Suprapubic skin (tissue), 4 donors: Measurements from ENCODE around the gene RALB. TPM values are rescaled to one million over a fixed set of nuclear protein-coding genes. Genes with fewer than 3 reads are reported as not detected.

Experiments
- DNase-seq, 2 donors: peaks; one replicate each; pipeline ENCODE4 v3.0.0-alpha.2; 2019; ENCODE audit warnings: low spot score in 2 of 2
- H3K27ac ChIP-seq: fragments of 200-600 bp; sonication (generic); one replicate; pipeline ENCODE4 v1.5.1; 2019
- H3K27me3 ChIP-seq: fragments of 200-600 bp; sonication (generic); one replicate; pipeline ENCODE4 v1.5.1; 2019
- H3K36me3 ChIP-seq: fragments of 200-600 bp; sonication (generic); one replicate; pipeline ENCODE4 v1.5.1; 2019
- H3K4me1 ChIP-seq: fragments of 200-600 bp; sonication (generic); one replicate; pipeline ENCODE4 v1.5.1; 2019
- H3K4me3 ChIP-seq: fragments of 200-600 bp; sonication (generic); one replicate; pipeline ENCODE4 v1.5.1; 2019; ENCODE audit warnings: mild to moderate bottlenecking
- H3K9me3 ChIP-seq: fragments of 200-600 bp; sonication (generic); one replicate; pipeline ENCODE4 v1.5.1; 2019
- EP300 ChIP-seq: sonication (generic); formaldehyde crosslinking; IDR thresholded peaks from one replicate; pipeline ENCODE4 v1.6.1; 2017; ENCODE audit warnings: antibody characterized with exemption
- POLR2A ChIP-seq, 2 donors: fragments of 450-650 bp; IDR thresholded peaks; one replicate each; pipeline ENCODE4 v1.6.1; 2017; ENCODE audit warnings: antibody characterized with exemption in 2 of 2, mild to moderate bottlenecking in 2 of 2, moderate library complexity in 2 of 2
- POLR2AphosphoS5 ChIP-seq, 3 donors: sonication (generic); formaldehyde crosslinking; IDR thresholded peaks; one replicate each; pipeline ENCODE4 v1.6.1; 2017; ENCODE audit warnings: antibody characterized with exemption in 3 of 3
- WGBS: methylation state at CpG from one replicate; pipeline ENCODE4 v1.1.5; 2018; 5-methylcytosine and 5-hydroxymethylcytosine counted together
- total RNA-seq, 4 donors: library from RNA; depleted of rRNA; stranded (reverse); fragments of >200 nt; gene quantifications; one replicate each; pipeline ENCODE4 v1.1.0, GENCODE V29; 2016
- TF ChIP-seq, protein P1 (sequence below), 2 donors: fragments of 200-600 bp in 1 of 2; fragments of 450-650 bp in 1 of 2; sonication (generic) in 1 of 2; IDR thresholded peaks; one replicate each; pipeline ENCODE4 v1.5.1; 2016 to 2019; ENCODE audit warnings: antibody characterized with exemption in 2 of 2, mild to moderate bottlenecking in 1 of 2, moderate library complexity in 1 of 2

The RALB gene
- total RNA-seq, 4 donors from 2014 or later, result 21.3 to 37.0 (median 30.5) TPM

DNA sequence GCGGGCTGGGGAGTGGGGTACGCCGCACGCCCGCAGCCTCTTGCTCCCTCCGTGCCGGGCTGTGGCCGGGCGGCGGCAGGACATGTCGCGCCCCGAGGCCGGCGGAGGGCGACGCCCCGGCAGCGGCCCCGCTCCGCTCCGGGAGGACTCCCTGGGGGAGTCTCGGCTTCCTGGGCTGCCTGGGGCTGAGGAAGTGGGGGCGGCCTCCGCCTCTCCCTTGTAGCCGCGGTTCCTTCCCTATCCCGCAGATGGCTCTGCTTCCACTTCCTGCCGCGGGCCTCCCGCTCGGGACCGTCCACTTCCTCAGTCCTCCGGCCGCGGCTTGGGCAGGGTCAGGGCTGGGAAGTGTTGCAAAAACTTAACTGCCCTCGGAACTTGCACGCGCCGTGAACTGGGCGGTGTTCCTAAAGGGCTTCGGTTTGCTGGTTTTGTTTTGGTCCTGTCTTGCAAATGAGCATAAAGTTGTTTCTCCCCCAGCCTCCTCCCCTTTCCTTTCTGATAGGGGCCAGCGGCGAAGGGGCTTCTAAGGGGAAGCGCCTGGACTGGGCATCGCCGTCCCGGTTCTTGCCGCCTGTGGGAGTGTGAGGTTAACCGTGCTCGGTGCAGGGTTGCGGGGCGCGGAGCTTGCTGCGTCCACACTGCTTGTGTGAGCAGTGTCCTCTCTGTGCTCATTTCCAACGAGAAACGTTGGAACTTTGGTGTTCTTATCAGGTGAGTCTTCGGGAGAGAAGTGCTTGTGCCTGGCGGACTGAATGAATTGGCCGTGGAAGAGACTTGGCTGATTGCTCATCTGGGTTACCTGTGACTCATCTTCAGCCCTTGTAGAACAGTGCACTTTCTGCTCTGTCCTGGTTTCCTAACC is 600 bp downstream of the RALB start:
- TF ChIP-seq POLR2A (IDR thresholded peaks at IDR 0.05), result no peak
- TF ChIP-seq, protein P1, sequence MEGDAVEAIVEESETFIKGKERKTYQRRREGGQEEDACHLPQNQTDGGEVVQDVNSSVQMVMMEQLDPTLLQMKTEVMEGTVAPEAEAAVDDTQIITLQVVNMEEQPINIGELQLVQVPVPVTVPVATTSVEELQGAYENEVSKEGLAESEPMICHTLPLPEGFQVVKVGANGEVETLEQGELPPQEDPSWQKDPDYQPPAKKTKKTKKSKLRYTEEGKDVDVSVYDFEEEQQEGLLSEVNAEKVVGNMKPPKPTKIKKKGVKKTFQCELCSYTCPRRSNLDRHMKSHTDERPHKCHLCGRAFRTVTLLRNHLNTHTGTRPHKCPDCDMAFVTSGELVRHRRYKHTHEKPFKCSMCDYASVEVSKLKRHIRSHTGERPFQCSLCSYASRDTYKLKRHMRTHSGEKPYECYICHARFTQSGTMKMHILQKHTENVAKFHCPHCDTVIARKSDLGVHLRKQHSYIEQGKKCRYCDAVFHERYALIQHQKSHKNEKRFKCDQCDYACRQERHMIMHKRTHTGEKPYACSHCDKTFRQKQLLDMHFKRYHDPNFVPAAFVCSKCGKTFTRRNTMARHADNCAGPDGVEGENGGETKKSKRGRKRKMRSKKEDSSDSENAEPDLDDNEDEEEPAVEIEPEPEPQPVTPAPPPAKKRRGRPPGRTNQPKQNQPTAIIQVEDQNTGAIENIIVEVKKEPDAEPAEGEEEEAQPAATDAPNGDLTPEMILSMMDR (IDR thresholded peaks at IDR 0.05), result peak in 1 of 2 donors; percentile 47
- TF ChIP-seq POLR2AphosphoS5 (IDR thresholded peaks at IDR 0.05), result peak in 1 of 3 donors; percentile 47
- TF ChIP-seq EP300, result no peak
- peak; percentile 92 to 95 for DNase-seq
- H3K9me3 ChIP-seq, result no peaks in the 10 kb centered on the region
- H3K4me1 ChIP-seq, result peaks cover 47% of the 10 kb centered on the region
- H3K36me3 ChIP-seq, result no peaks in the 10 kb centered on the region
- H3K27ac ChIP-seq, result peak overlapping the region; percentile 97
- H3K4me3 ChIP-seq, result peak overlapping the region; percentile 99
- H3K27me3 ChIP-seq, result no peaks in the 10 kb centered on the region
- WGBS, result under 1% methylated on average over 43 of the region's 60 CpGs

DNA sequence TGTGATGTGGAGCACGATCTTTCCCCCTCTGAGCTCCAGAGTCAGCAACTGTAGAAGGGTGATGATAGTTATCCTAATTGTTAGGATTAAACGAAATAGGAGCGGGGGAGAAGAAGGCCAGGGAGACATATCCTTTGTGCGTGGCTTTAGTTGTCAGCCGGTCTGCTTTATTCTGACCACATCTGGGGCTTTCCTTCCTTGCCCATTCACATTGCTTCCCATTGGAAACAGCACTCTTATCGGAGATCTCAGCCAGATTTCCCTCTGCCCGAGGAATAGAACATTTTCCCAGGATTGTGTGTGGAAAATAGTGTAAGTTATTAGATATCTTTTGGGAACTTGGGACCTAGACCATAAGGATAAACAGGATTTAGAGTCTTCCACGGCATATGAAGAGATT is 1.5 kb downstream of the RALB start:
- 62% methylated on average over 8 of the region's 8 CpGs for WGBS
- Histone ChIP-seq H3K4me3 (peak overlapping the region; percentile 99), H3K27me3 (no peaks in the 10 kb centered on the region), H3K4me1 (peaks cover 47% of the 10 kb centered on the region), H3K27ac (no peak overlapping the region), H3K36me3 (no peaks in the 10 kb centered on the region), H3K9me3 (no peaks in the 10 kb centered on the region)
- TF ChIP-seq, protein P1 (IDR thresholded peaks at IDR 0.05), result no peak
- TF ChIP-seq EP300, result no peak
- no peak for TF ChIP-seq POLR2AphosphoS5 (IDR thresholded peaks at IDR 0.05)
- no peak for TF ChIP-seq POLR2A (IDR thresholded peaks at IDR 0.05)
- no peak for DNase-seq

DNA sequence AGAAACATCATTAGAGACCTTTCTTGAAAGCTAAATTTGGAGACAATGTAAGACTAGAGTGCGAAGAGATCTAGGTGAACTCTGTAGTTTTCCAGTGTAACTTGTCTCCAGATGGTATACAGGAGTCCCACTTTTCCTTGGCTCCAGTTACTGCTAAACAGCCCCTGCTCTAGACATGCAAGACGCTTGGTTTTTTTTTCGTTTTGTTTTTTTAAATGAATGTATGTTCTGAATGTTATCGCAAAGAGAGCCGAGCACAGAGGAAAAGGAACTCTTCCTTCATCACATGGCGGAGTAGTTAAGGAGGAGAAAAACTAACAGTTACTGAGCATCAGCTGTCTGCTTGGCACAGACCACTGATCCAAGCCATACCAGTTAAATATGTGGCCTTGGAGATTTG is 2.4 kb downstream of the RALB start:
- Histone ChIP-seq H3K9me3 (no peaks in the 10 kb centered on the region), H3K4me1 (peaks cover 47% of the 10 kb centered on the region), H3K27me3 (no peaks in the 10 kb centered on the region), H3K27ac (no peak overlapping the region), H3K4me3 (no peak overlapping the region), H3K36me3 (no peaks in the 10 kb centered on the region)
- 81% methylated on average over 6 of the region's 6 CpGs for WGBS
- DNase-seq, result peak in 1 of 2 donors; percentile 8
- no peak for TF ChIP-seq POLR2AphosphoS5 (IDR thresholded peaks at IDR 0.05)
- TF ChIP-seq, protein P1 (IDR thresholded peaks at IDR 0.05), result no peak
- TF ChIP-seq POLR2A (IDR thresholded peaks at IDR 0.05), result no peak
- no peak for TF ChIP-seq EP300

DNA sequence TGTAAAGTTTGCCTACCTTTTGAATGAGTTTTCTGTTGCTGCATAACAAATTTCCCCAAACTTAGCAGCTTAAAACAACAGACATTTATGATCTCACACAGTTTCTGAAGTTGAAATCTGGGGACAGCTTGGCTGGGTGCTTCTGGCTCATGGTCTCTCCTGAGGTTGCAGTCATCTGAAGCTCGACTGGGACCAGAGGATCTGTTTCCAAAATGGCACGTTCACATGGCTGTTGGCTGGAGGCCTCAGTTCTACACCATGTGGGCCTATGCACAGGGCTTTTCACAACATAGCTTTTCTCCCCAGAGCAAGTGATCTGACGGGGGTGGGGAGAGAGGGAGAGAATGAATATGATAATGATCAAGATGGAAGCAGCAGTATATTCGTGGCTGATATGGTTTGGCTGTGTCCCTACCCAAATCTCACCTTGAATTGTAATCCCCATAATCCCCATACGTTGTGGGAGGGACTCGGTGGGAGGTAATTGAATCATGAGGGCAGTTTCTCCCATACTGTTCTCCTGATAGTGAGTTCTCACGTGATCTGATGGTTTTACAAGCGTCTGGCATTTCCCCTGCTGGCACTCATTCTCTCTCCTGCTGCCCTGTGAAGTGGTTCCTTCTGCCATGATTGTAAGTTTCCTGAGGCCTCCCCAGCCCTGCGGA is 3.5 kb downstream of the RALB start:
- TF ChIP-seq, protein P1 (IDR thresholded peaks at IDR 0.05), result no peak
- TF ChIP-seq POLR2A (IDR thresholded peaks at IDR 0.05) (no peak), EP300 (no peak), POLR2AphosphoS5 (IDR thresholded peaks at IDR 0.05) (no peak)
- Histone ChIP-seq H3K27ac (no peak overlapping the region), H3K36me3 (no peaks in the 10 kb centered on the region), H3K4me1 (peaks cover 52% of the 10 kb centered on the region), H3K9me3 (peaks cover 3% of the 10 kb centered on the region), H3K27me3 (no peaks in the 10 kb centered on the region), H3K4me3 (no peak overlapping the region)
- WGBS, result 84% methylated on average over 9 of the region's 9 CpGs
- peak in 1 of 2 donors; percentile 15 for DNase-seq

DNA sequence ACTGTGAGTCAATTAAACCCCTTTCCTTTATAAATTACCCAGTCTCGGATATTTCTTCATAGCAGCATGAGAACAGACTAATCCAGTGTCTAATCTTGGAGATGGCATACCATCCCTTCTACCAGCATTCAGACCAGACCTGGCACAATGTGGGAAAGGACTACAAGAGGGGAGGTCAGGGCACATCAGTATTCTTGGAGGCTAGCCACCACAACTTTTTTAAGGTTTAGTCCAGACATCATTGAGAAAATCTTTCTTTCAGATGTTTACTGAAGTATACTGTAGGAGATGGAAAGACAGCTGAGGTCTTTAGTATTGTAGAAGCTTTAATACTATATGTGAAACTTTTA is 4.0 kb downstream of the RALB start:
- H3K36me3 ChIP-seq, result no peaks in the 10 kb centered on the region
- H3K27me3 ChIP-seq, result no peaks in the 10 kb centered on the region
- WGBS, result 78% methylated on average over 1 of the region's 1 CpG
- TF ChIP-seq POLR2AphosphoS5 (IDR thresholded peaks at IDR 0.05), result no peak
- no peak for TF ChIP-seq EP300
- TF ChIP-seq, protein P1 (IDR thresholded peaks at IDR 0.05), result no peak
- TF ChIP-seq POLR2A (IDR thresholded peaks at IDR 0.05), result no peak
- no peak overlapping the region for H3K27ac ChIP-seq
- H3K9me3 ChIP-seq, result peaks cover 3% of the 10 kb centered on the region
- DNase-seq, result no peak
- no peak overlapping the region for H3K4me3 ChIP-seq
- H3K4me1 ChIP-seq, result peaks cover 52% of the 10 kb centered on the region
